Measurements from ENCODE around the gene TECTA. TPM values are rescaled to one million over a fixed set of nuclear protein-coding genes. Genes with fewer than 3 reads are reported as not detected.

Gene TECTA
- total and polyA plus RNA-seq, 11 donors, result 0.42 to 1.3 (median 0.95) TPM

- H3K9me3 ChIP-seq, result no peaks in the 10 kb centered on the region
- H3K27me3 ChIP-seq, result no peaks in the 10 kb centered on the region
- peaks cover 0 to 100% (median 74%) of the 10 kb centered on the region in 9 donors for H3K36me3 ChIP-seq
- 81 to 92% (median 89%) methylated on average over 4 of the region's 4 CpGs for WGBS, 4 donors
- TF ChIP-seq POLR2A (IDR thresholded peaks at IDR 0.05), result no peak
- no peak for TF ChIP-seq CTCF (IDR thresholded peaks at IDR 0.05)
- H3K27ac ChIP-seq, result no peak overlapping the region
- DNase-seq (no peak), ATAC-seq (no peak)
- H3K4me3 ChIP-seq, result no peak overlapping the region
- peaks cover 0 to 9% (median 0%) of the 10 kb centered on the region in 12 donors for H3K4me1 ChIP-seq
- intact Hi-C loops (cut with DNase I), result no loop called here
Observed at GRCh38 chr11:121057922-121058321, 43.1 kb upstream of the TECTA start.

- ATAC-seq (no peak), DNase-seq (no peak)
- Histone ChIP-seq H3K4me1 (peaks cover 0 to 9% (median 0%) of the 10 kb centered on the region in 12 donors), H3K4me3 (no peak overlapping the region), H3K27me3 (no peaks in the 10 kb centered on the region), H3K9me3 (no peaks in the 10 kb centered on the region), H3K27ac (no peak overlapping the region), H3K36me3 (peaks cover 0 to 97% (median 66%) of the 10 kb centered on the region in 9 donors)
- intact Hi-C loops (cut with DNase I), result no loop called here
- TF ChIP-seq CTCF (IDR thresholded peaks at IDR 0.05) (no peak), POLR2A (IDR thresholded peaks at IDR 0.05) (no peak)
- WGBS, 4 donors, result 87 to 94% (median 90%) methylated on average over 3 of the region's 3 CpGs
Observed at GRCh38 chr11:121058941-121059340, 42.1 kb upstream of the TECTA start.

DNA sequence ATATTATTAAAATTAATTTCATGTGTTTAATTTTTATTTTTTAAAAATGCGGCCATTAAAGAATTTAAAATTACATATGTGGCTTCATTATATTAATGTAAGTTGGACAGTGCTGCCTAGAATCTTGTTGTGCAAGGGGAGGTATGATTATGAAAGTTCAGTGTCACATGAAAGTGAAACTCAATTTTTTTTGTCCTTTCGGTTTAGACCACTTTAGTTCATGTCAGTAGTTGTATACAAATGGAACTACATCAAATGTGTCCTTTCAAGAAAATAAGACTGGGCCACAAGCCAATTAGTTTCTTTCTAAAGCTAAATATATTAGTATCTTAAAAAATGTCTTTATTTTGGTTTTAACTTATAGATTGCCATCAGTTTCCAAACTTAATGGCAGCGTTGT, 41.4 kb upstream of the TECTA start:
- Histone ChIP-seq H3K9me3 (no peaks in the 10 kb centered on the region), H3K27ac (no peak overlapping the region), H3K27me3 (no peaks in the 10 kb centered on the region), H3K36me3 (peaks cover 0 to 97% (median 59%) of the 10 kb centered on the region in 9 donors), H3K4me1 (peaks cover 0 to 9% (median 0%) of the 10 kb centered on the region in 12 donors), H3K4me3 (no peak overlapping the region)
- ATAC-seq (no peak), DNase-seq (no peak)
- 89 to 93% (median 92%) methylated on average over 3 of the region's 3 CpGs for whole genome bisulfite sequencing, 4 donors
- intact Hi-C loops (cut with DNase I), result no loop called here
- TF ChIP-seq CTCF (IDR thresholded peaks at IDR 0.05), result no peak
- no peak for TF ChIP-seq POLR2A (IDR thresholded peaks at IDR 0.05)

DNA sequence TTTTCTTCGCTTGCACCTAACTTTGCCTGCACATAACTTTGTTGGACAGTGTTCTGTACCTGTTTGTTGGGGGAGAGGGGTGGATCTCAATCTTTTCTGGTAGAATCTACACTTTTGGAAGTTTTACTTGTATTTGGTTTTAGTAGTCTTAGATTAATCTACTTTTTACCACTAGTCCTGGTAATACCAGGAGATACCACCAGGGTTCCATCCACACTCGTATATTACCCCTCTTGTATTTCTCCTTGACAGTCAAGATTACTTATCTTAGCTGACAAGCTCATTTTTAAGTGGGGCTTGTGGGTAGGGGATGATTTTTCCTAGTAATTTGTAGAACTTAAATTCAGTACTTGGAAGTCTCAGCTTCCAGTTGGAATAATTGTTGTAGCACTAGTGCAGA, 37.3 kb upstream of the TECTA start:
- TF ChIP-seq POLR2A (IDR thresholded peaks at IDR 0.05) (no peak), CTCF (IDR thresholded peaks at IDR 0.05) (peak in 11 of 12 donors; percentile 8 to 52 (median 35))
- WGBS, 4 donors, result 84 to 89% (median 87%) methylated on average over 2 of the region's 2 CpGs
- ATAC-seq, result no peak
- H3K4me1 ChIP-seq, result peaks cover 0 to 9% (median 0%) of the 10 kb centered on the region in 12 donors
- H3K27me3 ChIP-seq, result no peaks in the 10 kb centered on the region
- no peak overlapping the region for H3K27ac ChIP-seq
- DNase-seq, result no peak
- no peaks in the 10 kb centered on the region for H3K9me3 ChIP-seq
- no peak overlapping the region for H3K4me3 ChIP-seq
- H3K36me3 ChIP-seq, result peaks cover 0 to 95% (median 42%) of the 10 kb centered on the region in 9 donors
- intact Hi-C loops (cut with DNase I), result no loop called here

All from heart left ventricle (tissue), 16 donors.